Prostate gland (tissue), 2 donors: ENCODE results near the gene BAIAP2.

Experiments
- CTCF ChIP-seq, 4 experiments: fragments of 200-600 bp in 2 of 4; fragments of 450-650 bp in 2 of 4; sonication (generic) in 2 of 4; IDR thresholded peaks; 1 replicate in 3 of 4; 2 replicates in 1 of 4; pipeline ENCODE4 v1.5.1; 2016 to 2019; ENCODE audit warnings: antibody characterized with exemption in 4 of 4, mild to moderate bottlenecking in 2 of 4, moderate library complexity in 2 of 4
- POLR2A ChIP-seq: fragments of 450-650 bp; IDR thresholded peaks from one replicate; pipeline ENCODE4 v1.6.1; 2016; ENCODE audit warnings: antibody characterized with exemption, mild to moderate bottlenecking

- TF ChIP-seq CTCF (IDR thresholded peaks at IDR 0.05), result no peak
- no peak for TF ChIP-seq POLR2A
Measured at GRCh38 chr17:81099888-81100287, 64.9 kb downstream of the BAIAP2 start.
